ENCODE data around the gene SLC39A8.

Gene SLC39A8

GRCh38 chr4:102333787-102334186 lies 11.5 kb downstream of the SLC39A8 start:
- Histone ChIP-seq H3K27ac (no peak overlapping the region), H4K20me1 (0 out of 22 replicates have a peak, but pooled peaks cover 0 to 4% (median 0%) of the 10 kb centered on the region in 11 experiments), H3K36me3 (peaks cover 0 to 42% (median 14%) of the 10 kb centered on the region in 11 experiments; a peak in 10 of 22 replicates), H3K27me3 (no peaks in the 10 kb centered on the region), H3K9ac (no peak overlapping the region), H3K4me1 (peaks cover 0 to 14% (median 0%) of the 10 kb centered on the region in 10 experiments; a peak in 8 of 20 replicates), H3K4me2 (no peak overlapping the region), H3K4me3 (no peak overlapping the region), H3K9me3 (replicated peaks in 1 of 11) (peaks cover 0 to 47% (median 26%) of the 10 kb centered on the region in 11 experiments; a peak in 17 of 22 replicates)
- no peak for TF ChIP-seq Cebpa-rat (IDR thresholded peaks at IDR 0.05)

GRCh38 chr4:102328045-102328444 lies 17.2 kb downstream of the SLC39A8 start:
- no peak for TF ChIP-seq Cebpa-rat (IDR thresholded peaks at IDR 0.05)
- Histone ChIP-seq H3K36me3 (peaks cover 0 to 20% (median 9%) of the 10 kb centered on the region in 11 experiments; a peak in 8 of 22 replicates), H3K4me2 (no peak overlapping the region), H3K4me1 (peaks cover 0 to 28% (median 10%) of the 10 kb centered on the region in 10 experiments; a peak in 13 of 20 replicates), H3K9ac (no peak overlapping the region), H3K4me3 (no peak overlapping the region), H3K27ac (no peak overlapping the region), H4K20me1 (peaks cover 0 to 3% (median 0%) of the 10 kb centered on the region in 11 experiments; a peak in 2 of 22 replicates), H3K9me3 (replicated peaks in 1 of 11) (peaks cover 0 to 43% (median 21%) of the 10 kb centered on the region in 11 experiments; a peak in 15 of 22 replicates), H3K27me3 (no peaks in the 10 kb centered on the region)

DNA sequence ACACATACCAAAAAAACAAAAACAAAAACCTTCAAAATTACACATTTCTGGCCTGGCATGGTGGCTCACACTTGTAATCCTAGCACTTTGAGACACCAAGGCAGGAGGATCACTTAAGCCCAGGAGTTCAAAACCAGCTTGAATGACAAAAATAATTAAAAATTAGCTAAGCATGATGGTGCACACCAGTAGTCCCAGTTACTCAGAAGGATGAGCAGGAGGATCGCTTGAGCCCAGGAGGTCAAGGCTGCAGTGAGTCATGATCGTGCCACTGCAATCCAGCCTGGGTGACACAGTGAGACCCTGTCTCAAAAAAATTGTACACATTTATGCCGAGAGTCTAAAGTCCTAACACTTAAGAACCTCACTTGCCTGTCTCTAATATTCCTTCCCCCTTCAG lies 18.3 kb downstream of the SLC39A8 start:
- no peaks in the 10 kb centered on the region for H3K27me3 ChIP-seq
- no peak overlapping the region for H3K4me2 ChIP-seq
- H3K4me3 ChIP-seq: no peak overlapping the region
- no peak for TF ChIP-seq Cebpa-rat (IDR thresholded peaks at IDR 0.05)
- H3K9ac ChIP-seq: no peak overlapping the region
- H3K9me3 ChIP-seq (replicated peaks in 1 of 11): peaks cover 0 to 33% (median 19%) of the 10 kb centered on the region in 11 experiments; a peak in 13 of 22 replicates
- peaks cover 0 to 18% (median 6%) of the 10 kb centered on the region in 11 experiments; a peak in 8 of 22 replicates for H3K36me3 ChIP-seq
- peaks cover 8 to 33% (median 15%) of the 10 kb centered on the region in 10 experiments for H3K4me1 ChIP-seq
- H4K20me1 ChIP-seq: peaks cover 0 to 4% (median 0%) of the 10 kb centered on the region in 11 experiments; a peak in 2 of 22 replicates
- no peak overlapping the region for H3K27ac ChIP-seq

GRCh38 chr4:102324730-102325129 lies 20.6 kb downstream of the SLC39A8 start:
- H3K27ac ChIP-seq: no peak overlapping the region
- no peak overlapping the region for H3K9ac ChIP-seq
- peaks cover 0 to 7% (median 0%) of the 10 kb centered on the region in 11 experiments; a peak in 2 of 22 replicates for H4K20me1 ChIP-seq
- no peak for TF ChIP-seq Cebpa-rat (IDR thresholded peaks at IDR 0.05)
- peak overlapping the region in 6 of 11 experiments; percentile 10 to 55 (median 46); a peak in 10 of 22 replicates for H3K4me2 ChIP-seq
- peaks cover 17 to 37% (median 25%) of the 10 kb centered on the region in 10 experiments for H3K4me1 ChIP-seq
- H3K36me3 ChIP-seq: peaks cover 0 to 23% (median 6%) of the 10 kb centered on the region in 11 experiments; a peak in 9 of 22 replicates
- H3K9me3 ChIP-seq (replicated peaks in 1 of 11): peaks cover 0 to 15% (median 3%) of the 10 kb centered on the region in 11 experiments; a peak in 4 of 22 replicates
- no peaks in the 10 kb centered on the region for H3K27me3 ChIP-seq
- H3K4me3 ChIP-seq: no peak overlapping the region

GRCh38 chr4:102322736-102323135 lies 22.5 kb downstream of the SLC39A8 start:
- Histone ChIP-seq H3K4me3 (no peak overlapping the region), H4K20me1 (peaks cover 0 to 7% (median 0%) of the 10 kb centered on the region in 11 experiments; a peak in 2 of 22 replicates), H3K9me3 (replicated peaks in 1 of 11) (peaks cover 0 to 7% (median 2%) of the 10 kb centered on the region in 11 experiments; a peak in 3 of 22 replicates), H3K4me1 (peaks cover 17 to 37% (median 25%) of the 10 kb centered on the region in 10 experiments), H3K27ac (no peak overlapping the region), H3K27me3 (no peaks in the 10 kb centered on the region), H3K9ac (no peak overlapping the region), H3K36me3 (peaks cover 0 to 40% (median 8%) of the 10 kb centered on the region in 11 experiments; a peak in 12 of 22 replicates), H3K4me2 (peak overlapping the region in 4 of 11 experiments; percentile 49 to 59 (median 52); a peak in 5 of 22 replicates)
- TF ChIP-seq Cebpa-rat (IDR thresholded peaks at IDR 0.05): no peak

DNA sequence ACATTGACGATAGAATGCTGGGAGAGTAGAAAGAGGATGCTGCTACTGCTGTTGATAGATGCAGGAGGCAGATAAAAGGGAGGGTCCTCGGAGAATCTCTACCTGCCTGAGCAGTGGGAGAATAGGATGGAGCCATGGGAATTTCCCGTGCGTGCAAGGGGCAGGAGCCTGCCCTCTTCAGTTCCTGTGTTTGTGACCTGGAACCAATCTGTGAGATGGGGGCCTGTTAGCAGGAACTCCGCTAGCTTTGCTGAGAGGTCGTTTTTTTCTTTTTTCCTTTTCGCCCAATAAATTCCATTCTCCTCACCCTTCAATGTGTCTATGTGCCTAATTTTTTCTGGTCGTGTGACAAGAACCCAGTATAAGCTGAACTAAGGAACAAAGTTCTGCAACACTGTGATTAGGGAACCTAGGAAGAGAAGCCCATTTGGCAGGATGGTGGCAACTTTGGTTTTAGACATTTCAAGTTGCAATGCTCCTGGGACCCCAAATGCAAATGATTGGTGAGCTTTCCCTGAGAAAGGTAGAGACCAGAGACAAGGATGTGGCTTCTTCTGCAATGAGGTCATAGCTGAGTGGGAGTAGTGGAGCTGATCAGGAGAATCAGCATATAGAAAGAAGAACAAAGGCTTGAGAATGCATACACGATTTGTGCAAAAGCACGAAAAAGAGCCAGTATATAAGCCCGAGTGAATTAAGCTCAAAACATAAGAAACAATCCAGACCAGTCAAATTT lies 23.9 kb downstream of the SLC39A8 start:
- Histone ChIP-seq H3K4me1 (peaks cover 17 to 37% (median 25%) of the 10 kb centered on the region in 10 experiments), H3K4me3 (no peak overlapping the region), H3K27me3 (no peaks in the 10 kb centered on the region), H3K4me2 (peak overlapping the region; percentile 40 to 70 (median 50)), H3K27ac (0 out of 22 replicates have a peak overlapping the region, but pooled peaks of 1 of the 11 experiments have one; percentile 13), H4K20me1 (0 out of 22 replicates have a peak, but pooled peaks cover 0 to 4% (median 0%) of the 10 kb centered on the region in 11 experiments), H3K9ac (no peak overlapping the region; a peak in 1 of 22 replicates), H3K9me3 (replicated peaks in 1 of 11) (peaks cover 3 to 15% (median 7%) of the 10 kb centered on the region in 11 experiments; a peak in 14 of 22 replicates), H3K36me3 (peaks cover 0 to 50% (median 17%) of the 10 kb centered on the region in 11 experiments; a peak in 13 of 22 replicates)
- TF ChIP-seq Cebpa-rat (IDR thresholded peaks at IDR 0.05): no peak

DNA sequence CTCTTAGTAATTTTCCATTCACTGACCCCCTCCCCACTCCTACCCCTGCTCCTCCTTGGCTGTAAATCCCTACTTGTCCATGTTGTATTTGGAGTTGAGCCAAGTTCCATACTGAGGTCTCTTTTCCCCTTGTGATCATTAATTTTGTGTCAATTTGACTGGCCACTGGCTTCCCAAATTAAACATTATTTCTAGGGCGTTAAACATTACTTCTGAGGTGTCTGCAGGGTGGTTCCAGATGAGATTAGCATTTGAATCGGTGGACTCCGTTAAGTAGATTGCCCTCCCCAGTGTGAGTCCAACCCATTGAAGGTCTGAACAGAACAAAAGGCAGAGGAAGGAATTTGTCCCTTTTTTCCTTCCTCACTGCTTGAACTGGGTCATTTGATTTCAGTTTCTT lies 25.7 kb downstream of the SLC39A8 start:
- H3K4me3 ChIP-seq: no peak overlapping the region
- H3K9ac ChIP-seq: no peak overlapping the region
- no peak for TF ChIP-seq Cebpa-rat (IDR thresholded peaks at IDR 0.05)
- H3K4me2 ChIP-seq: no peak overlapping the region
- H3K9me3 ChIP-seq (replicated peaks in 1 of 11): peaks cover 3 to 15% (median 6%) of the 10 kb centered on the region in 11 experiments; a peak in 14 of 22 replicates
- peaks cover 0 to 55% (median 17%) of the 10 kb centered on the region in 11 experiments; a peak in 15 of 22 replicates for H3K36me3 ChIP-seq
- peaks cover 14 to 28% (median 21%) of the 10 kb centered on the region in 10 experiments for H3K4me1 ChIP-seq
- 0 out of 22 replicates have a peak, but pooled peaks cover 0 to 4% (median 0%) of the 10 kb centered on the region in 11 experiments for H4K20me1 ChIP-seq
- no peaks in the 10 kb centered on the region for H3K27me3 ChIP-seq
- no peak overlapping the region for H3K27ac ChIP-seq

DNA sequence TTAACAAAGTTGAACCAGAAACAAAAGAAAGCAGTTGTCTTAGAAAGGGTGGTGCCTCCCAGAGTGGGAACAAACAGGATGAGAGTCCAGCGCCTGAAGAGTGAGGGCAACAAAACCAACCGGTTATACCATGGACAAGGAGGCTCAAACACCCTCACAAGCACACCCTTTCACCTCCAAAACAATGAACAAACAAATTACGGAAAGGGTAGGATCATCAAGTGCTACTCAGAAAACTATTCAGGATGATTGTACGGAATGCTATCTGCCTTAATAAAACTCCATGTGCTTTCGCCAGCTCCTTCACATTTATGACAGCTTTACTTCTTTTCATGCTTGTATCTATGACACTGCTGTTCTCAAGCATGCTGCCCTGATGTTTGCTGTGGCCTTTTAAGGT lies 26.8 kb downstream of the SLC39A8 start:
- peaks cover 14 to 23% (median 20%) of the 10 kb centered on the region in 10 experiments for H3K4me1 ChIP-seq
- 0 out of 22 replicates have a peak, but pooled peaks cover 0 to 10% (median 0%) of the 10 kb centered on the region in 11 experiments for H4K20me1 ChIP-seq
- peaks cover 4 to 15% (median 7%) of the 10 kb centered on the region in 11 experiments; a peak in 13 of 22 replicates for H3K9me3 ChIP-seq (replicated peaks in 1 of 11)
- H3K36me3 ChIP-seq: peaks cover 0 to 57% (median 22%) of the 10 kb centered on the region in 11 experiments; a peak in 17 of 22 replicates
- no peak overlapping the region for H3K27ac ChIP-seq
- H3K9ac ChIP-seq: no peak overlapping the region
- H3K4me2 ChIP-seq: no peak overlapping the region
- TF ChIP-seq Cebpa-rat (IDR thresholded peaks at IDR 0.05): no peak
- no peaks in the 10 kb centered on the region for H3K27me3 ChIP-seq
- no peak overlapping the region for H3K4me3 ChIP-seq

Measured in BLaER1 treated with 17β-estradiol and CSF1 and Interleukin-3, amounts not matched to agents 10 nM and 100 nM (cell line).